ENCODE results near the gene CD53.
"Not testable (repeated sequence)": the region's sequence is repeated elsewhere in the genome, so short reads cannot be mapped to it uniquely, and the experiment has no call there.

The CD53 gene

GRCh38 chr1:110872745-110873720, at the start of gene CD53:
CD53 (plus strand) TSS chr1:110873148; CDS start chr1:110891409, 18,261 bp downstream.
- no peak for DNase-seq

- no peak for DNase-seq
Observed at GRCh38 chr1:110824192-110824591, 48.8 kb upstream of the CD53 start.

DNA sequence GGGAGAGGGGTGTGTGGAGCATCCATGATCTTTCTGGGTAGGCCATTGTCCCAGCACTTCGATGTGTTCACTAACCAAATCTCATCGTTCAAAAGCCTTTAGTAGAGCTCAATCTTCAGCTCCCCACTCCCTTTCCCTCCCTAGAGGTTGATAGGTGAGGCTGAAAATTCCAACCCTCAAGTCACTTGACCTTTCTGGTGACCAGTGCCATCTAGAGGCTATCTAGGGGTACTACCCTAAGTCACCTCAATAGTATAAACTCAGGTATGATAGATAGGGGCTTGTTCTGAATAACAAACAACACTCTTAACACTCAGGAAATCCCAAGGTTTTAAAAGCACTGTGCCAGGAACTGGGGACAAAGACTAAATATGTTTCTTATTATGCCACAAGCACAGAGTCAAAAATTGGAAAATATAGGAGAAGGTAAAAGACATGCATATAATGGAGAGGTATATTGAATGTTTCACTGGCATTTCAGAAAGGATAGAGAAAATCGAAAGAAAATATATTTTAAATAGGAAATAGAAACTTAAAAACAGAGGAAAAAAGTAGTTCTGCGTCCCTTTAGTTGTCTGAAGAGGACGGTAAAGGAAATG, 42.9 kb upstream of the CD53 start:
- DNase-seq, result no peak

DNA sequence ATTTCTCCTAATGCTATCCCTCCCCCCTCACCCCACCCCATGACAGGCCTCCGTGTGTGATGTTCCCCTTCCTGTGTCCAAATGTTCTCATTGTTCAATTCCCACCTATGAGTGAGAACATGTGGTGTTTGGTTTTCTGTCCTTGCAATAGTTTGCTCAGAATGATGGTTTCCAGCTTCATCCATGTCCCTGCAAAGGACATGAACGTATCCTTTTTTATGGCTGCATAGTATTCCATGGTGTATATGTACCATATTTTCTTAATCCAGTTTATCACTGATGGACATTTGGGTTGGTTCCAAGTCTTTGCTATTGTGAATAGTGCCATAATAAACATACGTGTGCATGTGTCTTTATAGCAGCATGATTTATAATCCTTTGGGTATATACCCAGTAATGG, 39.2 kb upstream of the CD53 start:
- not testable (repeated sequence) for DNase-seq

GRCh38 chr1:110846861-110847260, 26.1 kb upstream of the CD53 start:
- no peak for DNase-seq

- DNase-seq, result no peak
Observed at GRCh38 chr1:110850145-110850544, 22.8 kb upstream of the CD53 start.

DNA sequence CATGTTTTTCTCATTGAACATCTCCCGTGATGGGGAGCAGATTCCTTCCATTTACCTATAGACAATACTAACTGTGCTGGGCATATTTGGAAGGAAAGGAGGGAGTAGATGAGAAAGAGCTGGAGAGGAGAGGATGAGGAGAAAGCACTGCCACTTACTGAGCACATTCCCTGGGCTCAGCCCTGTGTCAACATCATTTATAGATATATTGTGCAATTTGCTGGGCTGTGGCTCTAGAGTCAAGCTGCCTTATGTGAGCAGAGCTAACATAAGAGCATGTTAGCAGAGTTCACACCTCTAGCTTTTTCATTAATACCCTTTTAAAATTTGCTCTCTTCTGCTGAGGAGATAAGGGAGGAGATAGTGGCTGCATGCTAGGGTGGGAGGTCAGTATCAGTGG, 22.3 kb upstream of the CD53 start:
- no peak for DNase-seq

GRCh38 chr1:110853135-110853534, 19.8 kb upstream of the CD53 start:
- DNase-seq, result no peak

- DNase-seq, result no peak
Observed at GRCh38 chr1:110856410-110856809, 16.5 kb upstream of the CD53 start.

- no peak for DNase-seq
Observed at GRCh38 chr1:110857964-110858948, 14.7 kb upstream of the CD53 start.

GRCh38 chr1:110859062-110859461, 13.9 kb upstream of the CD53 start:
- DNase-seq, result no peak

DNA sequence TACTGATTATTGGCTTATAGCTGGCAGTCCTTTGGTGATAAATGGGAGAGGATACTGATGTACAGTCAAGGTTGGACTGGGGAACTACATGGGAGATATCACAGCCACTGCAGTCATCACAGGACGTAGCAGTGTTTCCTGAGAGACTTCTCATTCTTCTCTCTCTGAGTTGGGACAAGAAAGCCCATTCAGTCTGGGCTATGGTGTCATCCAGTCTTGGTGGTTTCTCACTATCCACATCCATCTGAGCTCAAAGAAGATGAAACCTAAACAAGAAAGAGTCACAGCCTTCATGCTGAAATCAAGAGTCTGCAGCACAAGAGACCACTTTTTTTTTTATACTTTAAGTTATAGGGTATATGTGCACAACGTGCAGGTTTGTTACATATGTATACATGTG, 12.8 kb upstream of the CD53 start:
- DNase-seq, result no peak

DNA sequence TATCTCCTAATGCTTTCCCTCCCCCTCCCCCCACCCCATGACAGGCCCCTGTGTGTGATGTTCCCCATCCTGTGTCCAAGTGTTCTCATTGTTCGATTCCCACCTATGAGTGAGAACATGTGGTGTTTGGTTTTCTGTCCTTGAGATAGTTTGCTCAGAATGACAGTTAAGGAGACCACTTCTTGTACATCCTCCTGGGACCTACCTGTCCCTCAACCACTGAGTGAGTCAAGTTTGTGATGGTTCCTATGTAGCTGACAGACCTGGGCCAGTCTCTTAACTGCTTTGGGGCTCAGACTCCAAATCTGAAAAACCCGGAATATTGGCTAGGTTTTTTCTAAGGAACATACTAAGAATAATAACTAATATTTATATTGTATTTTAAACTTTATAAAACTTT, 12.3 kb upstream of the CD53 start:
- DNase-seq, result not testable (repeated sequence)

GRCh38 chr1:110861942-110862341, 11.0 kb upstream of the CD53 start:
- not testable (repeated sequence) for DNase-seq

GRCh38 chr1:110864287-110864686, 8.7 kb upstream of the CD53 start:
- no peak for DNase-seq

- no peak for DNase-seq
Observed at GRCh38 chr1:110870721-110871388, 2.1 kb upstream of the CD53 start.

DNA sequence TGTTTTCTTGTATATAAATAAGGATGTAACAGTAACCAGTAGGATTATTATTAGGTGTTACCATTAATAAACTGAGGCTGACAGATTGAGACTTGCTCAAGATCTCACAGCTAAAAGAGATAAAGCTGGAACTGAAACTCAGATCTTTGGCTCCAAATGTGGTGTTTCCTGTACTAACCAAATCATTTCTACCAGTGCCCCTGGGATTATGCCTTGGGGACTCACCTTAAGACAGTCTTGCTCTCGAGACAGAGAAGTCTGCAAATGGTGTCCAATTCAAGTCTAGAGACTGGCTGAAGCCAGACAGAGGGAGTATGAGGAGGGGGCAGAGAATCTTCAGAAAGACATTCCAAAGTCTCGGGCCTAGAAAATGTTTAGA, 593 bp upstream of the CD53 start:
- DNase-seq, result no peak

DNA sequence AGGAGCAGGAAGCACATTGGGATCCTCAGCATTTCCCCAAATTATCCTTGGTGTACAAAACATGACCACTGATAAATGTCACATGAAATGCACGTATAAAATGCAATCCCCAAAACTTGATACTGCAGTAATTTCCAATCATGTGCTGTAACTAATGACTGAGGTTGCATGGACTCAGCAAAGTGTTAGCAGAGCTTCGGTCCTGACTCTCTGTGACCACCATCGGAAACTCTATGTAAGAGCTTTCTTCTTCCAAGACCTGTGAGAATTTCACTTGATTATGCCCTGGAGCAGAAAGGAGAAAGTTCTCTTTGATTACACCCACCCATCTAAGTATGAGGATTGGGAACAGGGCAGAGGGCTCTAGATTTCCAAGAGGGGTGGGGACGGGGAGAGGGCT, 908 bp downstream of the CD53 start:
- no peak for DNase-seq

- no peak for DNase-seq
Observed at GRCh38 chr1:110874324-110875215, 1.6 kb downstream of the CD53 start.

GRCh38 chr1:110875216-110875731, 2.3 kb downstream of the CD53 start:
- no peak for DNase-seq

DNA sequence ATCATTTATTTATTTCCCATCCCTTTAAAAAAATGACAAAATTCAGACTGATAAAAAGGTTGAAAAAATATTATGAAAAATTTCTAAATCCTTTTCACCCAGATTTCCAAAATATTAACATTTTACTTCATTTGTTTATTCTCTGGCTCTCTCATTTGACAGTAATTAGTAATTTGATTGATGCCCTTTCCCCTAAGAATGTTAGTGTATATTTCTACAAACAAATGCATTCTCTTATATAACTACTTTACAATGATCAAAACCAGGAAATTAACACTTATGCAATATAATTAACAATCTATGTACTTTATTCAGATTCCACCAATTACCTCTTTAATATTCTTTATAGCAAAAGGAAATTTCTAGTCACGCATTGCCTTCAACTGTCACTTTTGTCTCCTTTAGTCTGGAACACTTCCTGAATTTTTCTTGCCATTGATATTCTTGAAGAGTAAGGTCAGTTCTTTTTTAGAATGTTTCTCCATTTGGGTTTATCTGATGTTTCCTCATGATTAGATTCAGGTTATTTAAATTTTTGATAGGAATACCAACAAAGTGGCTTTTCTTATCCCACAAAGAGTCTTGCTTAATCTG, 3.9 kb downstream of the CD53 start:
- DNase-seq, result no peak

Data from left hindlimb (tissue), 1 donor.